HG03108 (cell line): ENCODE data around the gene PCIF1.
"Not testable (repeated sequence)": the region's sequence is repeated elsewhere in the genome, so short reads cannot be mapped to it uniquely, and the experiment has no call there.

Experiments used
- ATAC-seq: cut with Tn5 transposase; IDR thresholded peaks from one replicate; pipeline ENCODE4 v1.9.1; 2021; ENCODE audit warnings: moderate library complexity; ENCODE audit not compliant: unreplicated experiment

The PCIF1 gene

DNA sequence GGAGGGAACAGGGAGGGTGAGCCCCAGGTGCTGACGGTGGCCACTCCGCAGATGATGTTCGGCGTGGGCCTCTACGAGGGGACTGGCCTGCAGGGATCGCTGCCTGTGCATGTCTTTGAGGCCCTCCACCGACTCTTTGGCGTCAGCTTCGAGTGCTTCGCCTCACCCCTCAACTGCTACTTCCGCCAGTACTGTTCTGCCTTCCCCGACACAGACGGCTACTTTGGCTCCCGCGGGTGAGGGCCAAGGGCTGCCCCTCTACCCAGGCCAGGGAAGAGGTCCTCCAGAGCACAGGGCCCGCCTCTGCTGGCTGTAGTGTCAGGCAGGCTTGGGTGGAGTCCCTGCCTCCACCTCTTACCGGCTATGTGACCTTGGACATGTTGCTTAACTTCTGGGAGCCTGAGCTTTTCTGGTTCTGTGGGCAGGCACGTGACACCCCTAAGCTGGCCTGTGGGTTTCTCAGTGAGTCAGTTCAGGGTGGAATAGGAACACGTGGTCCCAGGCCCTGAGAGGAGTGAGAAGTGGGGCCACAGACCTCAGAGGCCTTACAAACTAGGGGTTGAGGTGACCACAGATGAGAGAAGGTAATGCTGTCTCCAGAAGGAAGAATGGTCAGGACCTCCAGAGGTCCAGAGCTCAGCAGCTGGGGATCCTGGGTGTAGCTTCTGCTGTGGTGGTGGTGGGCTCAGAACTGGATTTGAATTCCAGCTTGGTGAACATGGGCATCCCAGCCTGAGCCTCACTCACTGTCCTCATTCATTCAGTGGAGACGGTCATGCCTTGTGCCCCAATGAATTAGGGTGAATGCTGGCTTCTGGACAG is 11.9 kb downstream of the PCIF1 start:
- no peak for ATAC-seq

DNA sequence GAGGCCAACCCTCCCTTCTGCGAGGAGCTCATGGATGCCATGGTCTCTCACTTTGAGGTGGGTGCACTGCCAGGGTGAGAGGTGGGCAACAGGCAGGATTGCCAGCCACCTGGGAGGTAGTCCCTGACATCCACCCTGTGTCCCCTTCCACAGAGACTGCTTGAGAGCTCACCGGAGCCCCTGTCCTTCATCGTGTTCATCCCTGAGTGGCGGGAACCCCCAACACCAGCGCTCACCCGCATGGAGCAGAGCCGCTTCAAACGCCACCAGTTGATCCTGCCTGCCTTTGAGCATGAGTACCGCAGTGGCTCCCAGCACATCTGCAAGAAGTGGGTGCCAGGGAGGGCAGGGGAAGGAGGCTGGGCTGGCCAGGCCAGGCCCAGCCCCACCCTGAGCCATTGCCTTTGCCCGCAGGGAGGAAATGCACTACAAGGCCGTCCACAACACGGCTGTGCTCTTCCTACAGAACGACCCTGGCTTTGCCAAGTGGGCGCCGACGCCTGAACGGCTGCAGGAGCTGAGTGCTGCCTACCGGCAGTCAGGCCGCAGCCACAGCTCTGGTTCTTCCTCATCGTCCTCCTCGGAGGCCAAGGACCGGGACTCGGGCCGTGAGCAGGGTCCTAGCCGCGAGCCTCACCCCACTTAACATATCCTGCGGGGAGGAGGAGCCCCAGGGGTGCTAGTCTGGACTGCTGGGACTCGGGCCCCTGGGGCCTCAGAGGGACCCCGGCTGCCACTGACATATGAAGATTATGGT is 12.8 kb downstream of the PCIF1 start:
- ATAC-seq, result no peak

DNA sequence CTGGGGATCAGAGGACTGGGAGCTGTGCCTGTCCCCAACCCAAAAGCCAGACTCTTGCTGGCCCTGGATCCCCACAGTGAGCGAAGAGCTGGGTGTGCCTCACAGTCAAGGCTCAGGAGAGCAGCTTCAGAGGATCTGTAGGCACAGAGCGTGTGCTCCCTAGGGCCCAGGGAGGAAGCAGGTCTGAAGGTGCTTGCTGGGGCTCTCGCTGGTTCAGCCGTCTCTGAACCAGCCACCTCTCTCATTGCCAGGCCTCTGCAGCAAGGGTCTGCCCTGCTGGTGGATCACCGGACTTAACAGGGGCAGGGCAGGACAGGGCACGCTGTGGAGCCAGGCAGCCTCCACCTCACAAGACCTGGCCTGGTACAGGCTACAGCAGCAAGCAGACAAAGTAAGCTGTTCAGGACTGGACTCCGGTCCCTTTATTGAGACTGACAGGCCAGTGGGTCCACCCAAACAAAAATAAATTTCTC is 13.8 kb downstream of the PCIF1 start:
- no peak for ATAC-seq

GRCh38 chr20:45948742-45949541 is 14.5 kb downstream of the PCIF1 start:
- ATAC-seq, result no peak

DNA sequence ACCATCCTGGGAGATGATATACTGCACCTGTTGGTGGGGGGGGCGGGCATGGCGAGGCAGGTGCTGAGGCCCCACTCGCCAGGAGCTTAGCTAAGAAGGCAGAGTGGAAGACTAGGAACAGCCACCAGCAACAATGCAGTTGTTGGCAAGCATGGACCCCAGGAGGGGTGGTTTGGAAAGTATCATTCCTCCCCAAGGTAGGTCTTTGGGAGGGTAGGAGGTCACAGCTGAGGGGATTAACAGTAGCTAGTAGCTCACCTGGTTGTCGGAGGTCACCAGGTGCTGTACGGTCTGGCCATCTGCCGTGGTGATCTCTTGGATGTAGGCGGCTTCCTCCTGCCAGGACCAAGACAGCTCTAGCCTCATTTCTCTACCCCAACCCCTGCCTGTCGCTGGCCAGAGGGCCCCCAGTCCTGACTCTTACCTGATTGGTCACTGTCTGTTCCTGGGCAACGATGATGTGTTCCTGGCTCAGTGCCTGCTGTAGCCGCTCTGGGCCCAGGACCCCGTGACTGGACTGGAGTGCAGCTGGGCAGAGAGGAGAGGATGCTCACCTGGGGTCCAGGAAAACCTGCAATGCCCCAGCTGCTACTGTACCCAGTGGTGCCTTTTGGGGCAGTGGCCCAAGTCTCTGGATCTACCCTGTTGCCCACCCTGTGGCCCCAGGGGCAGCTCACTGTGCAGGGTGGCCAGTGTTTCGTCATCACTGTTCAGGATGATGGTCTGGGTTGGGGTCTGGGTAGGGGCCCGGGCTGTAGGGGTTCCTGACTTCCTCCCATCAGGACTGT is 15.3 kb downstream of the PCIF1 start:
- no peak for ATAC-seq

- ATAC-seq, result no peak
Observed at GRCh38 chr20:45950330-45950646, 15.8 kb downstream of the PCIF1 start.

DNA sequence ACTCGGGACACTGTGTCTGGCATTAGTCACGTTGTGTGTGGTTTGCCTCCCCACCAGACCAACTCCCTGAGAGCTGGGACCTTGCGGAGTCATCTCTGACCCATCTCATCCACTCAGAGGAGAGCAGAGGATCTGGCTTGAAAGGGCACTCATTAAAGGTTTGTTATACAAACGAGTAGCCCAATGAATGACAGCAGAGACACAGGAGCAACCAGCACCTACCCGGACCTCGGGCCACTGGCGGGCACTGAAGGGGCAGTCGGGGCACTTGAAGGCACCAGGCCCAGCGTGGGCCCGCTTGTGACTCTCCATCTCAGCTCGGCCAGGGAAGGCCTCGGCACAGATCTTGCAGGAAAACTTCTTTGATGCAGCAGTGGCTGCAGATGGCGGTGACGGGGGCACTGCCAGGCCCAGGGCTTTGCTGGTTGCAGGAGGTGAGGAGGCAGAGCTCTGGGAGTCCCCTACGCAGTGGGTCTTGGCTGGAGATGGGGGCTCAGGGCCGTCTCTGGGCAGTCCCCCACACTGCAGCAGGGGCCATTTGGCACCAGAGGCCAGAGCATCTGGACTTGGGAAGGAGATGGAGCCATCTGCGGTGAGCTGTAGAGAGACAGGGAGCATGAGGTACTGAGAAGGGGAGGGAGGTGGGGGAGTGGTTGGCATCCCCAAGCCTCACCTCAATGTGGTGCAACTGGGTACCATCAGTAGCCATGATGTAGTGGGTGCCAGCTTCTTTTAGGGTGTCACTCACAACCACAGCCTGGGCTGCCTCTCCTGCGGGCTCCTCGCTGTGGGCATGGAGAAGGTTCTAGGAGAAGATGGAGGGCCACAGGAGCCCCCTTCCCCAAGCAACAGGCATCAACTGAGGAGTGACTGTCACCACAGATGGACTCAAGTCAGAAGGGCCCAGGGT is 17.7 kb downstream of the PCIF1 start:
- ATAC-seq, result no peak

- ATAC-seq, result no peak
Observed at GRCh38 chr20:45952861-45953260, 18.4 kb downstream of the PCIF1 start.

- no peak for ATAC-seq
Observed at GRCh38 chr20:45953672-45954071, 19.2 kb downstream of the PCIF1 start.

DNA sequence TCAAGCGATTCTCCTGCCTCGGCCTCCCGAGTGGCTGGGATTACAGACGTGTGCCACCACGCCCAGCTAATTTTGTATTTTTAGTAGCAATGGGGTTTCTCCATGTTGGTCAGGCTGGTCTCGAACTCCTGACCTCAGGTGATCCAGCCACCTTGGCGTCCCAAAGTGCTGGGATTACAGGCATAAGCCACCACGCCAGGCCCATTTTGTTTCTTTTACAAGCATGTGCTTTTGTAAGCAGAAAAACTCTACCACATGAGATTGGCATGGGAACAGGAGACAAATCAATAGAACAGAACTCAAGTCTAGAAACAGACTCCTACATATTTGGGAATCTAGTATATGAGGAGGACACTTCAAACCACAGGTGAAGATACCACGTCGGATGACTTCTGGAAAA is 21.8 kb downstream of the PCIF1 start:
- not testable (repeated sequence) for ATAC-seq

GRCh38 chr20:45957021-45957941 is 22.8 kb downstream of the PCIF1 start:
- no peak for ATAC-seq

DNA sequence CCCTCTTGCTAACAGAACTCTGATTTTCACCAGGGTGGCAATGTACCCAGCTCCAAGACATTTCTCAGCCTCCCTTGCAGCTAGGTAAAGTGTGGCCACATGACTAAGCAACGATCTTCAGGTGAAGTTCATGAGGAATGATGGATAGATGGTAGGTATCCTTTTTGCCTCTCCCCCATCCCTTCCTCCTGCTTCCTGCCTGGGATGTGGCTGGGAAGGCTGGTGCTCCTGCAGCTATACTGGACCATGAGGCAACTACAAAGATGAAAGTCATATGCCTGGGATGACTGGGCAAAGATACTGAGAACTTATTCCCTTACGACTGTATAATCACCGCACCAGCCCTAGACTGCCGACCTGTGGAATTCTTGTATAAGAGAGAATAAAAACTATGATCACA is 24.1 kb downstream of the PCIF1 start:
- no peak for ATAC-seq

- no peak for ATAC-seq
Observed at GRCh38 chr20:45959126-45959525, 24.6 kb downstream of the PCIF1 start.

GRCh38 chr20:45959956-45960630 is 25.6 kb downstream of the PCIF1 start:
- no peak for ATAC-seq

- no peak for ATAC-seq
Observed at GRCh38 chr20:45962031-45962755, 27.7 kb downstream of the PCIF1 start.

GRCh38 chr20:45963059-45964005 is 28.8 kb downstream of the PCIF1 start:
- ATAC-seq, result no peak
